ENCODE results near the gene ARHGEF4. TPM values are rescaled to one million over a fixed set of nuclear protein-coding genes. Genes with fewer than 3 reads are reported as not detected.

ARHGEF4 gene
- total RNA-seq, 2 donors from 2014 or later: 2.8 to 6.5 TPM

GRCh38 chr2:130911482-130911881, 74.8 kb downstream of the ARHGEF4 start:
- no peaks in the 10 kb centered on the region for H3K27me3 ChIP-seq (replicated peaks; ENCODE audit: insufficient read depth)
- TF ChIP-seq CTCF (IDR thresholded peaks at IDR 0.05): no peak
- no peaks in the 10 kb centered on the region for H3K4me1 ChIP-seq (ENCODE audit: control insufficient read depth in 1 of 2, low read depth in 2 of 2)
- DNase-seq (ENCODE audit: low spot score): no peak
- no peak for ATAC-seq (ENCODE audit: insufficient number of reproducible peaks, low FRiP score, low read depth)
- H3K36me3 ChIP-seq: no peaks in the 10 kb centered on the region
- no peak overlapping the region for H3K27ac ChIP-seq
- H3K9me3 ChIP-seq: no peaks in the 10 kb centered on the region
- H3K4me3 ChIP-seq: no peak overlapping the region

- ATAC-seq (ENCODE audit: insufficient number of reproducible peaks, low FRiP score, low read depth): no peak
- H3K9me3 ChIP-seq: no peaks in the 10 kb centered on the region
- H3K4me1 ChIP-seq (ENCODE audit: control insufficient read depth in 1 of 2, low read depth in 2 of 2): no peaks in the 10 kb centered on the region
- DNase-seq (ENCODE audit: low spot score): no peak
- no peak for TF ChIP-seq CTCF (IDR thresholded peaks at IDR 0.05)
- no peak overlapping the region for H3K4me3 ChIP-seq
- no peaks in the 10 kb centered on the region for H3K27me3 ChIP-seq (replicated peaks; ENCODE audit: insufficient read depth)
- H3K36me3 ChIP-seq: no peaks in the 10 kb centered on the region
- no peak overlapping the region for H3K27ac ChIP-seq
Measured at GRCh38 chr2:130911996-130912395, 75.3 kb downstream of the ARHGEF4 start.

GRCh38 chr2:130912471-130912870, 75.8 kb downstream of the ARHGEF4 start:
- ATAC-seq (ENCODE audit: insufficient number of reproducible peaks, low FRiP score, low read depth) (no peak), DNase-seq (ENCODE audit: low spot score) (no peak)
- Histone ChIP-seq H3K9me3 (no peaks in the 10 kb centered on the region), H3K4me3 (no peak overlapping the region), H3K27me3 (replicated peaks; ENCODE audit: insufficient read depth) (no peaks in the 10 kb centered on the region), H3K36me3 (no peaks in the 10 kb centered on the region), H3K4me1 (ENCODE audit: control insufficient read depth in 1 of 2, low read depth in 2 of 2) (no peaks in the 10 kb centered on the region), H3K27ac (no peak overlapping the region)
- no peak for TF ChIP-seq CTCF (IDR thresholded peaks at IDR 0.05)

- DNase-seq (ENCODE audit: low spot score): no peak
- no peak for ATAC-seq (ENCODE audit: insufficient number of reproducible peaks, low FRiP score, low read depth)
Measured at GRCh38 chr2:130913891-130914290, 77.2 kb downstream of the ARHGEF4 start.

GRCh38 chr2:130915149-130915548, 78.4 kb downstream of the ARHGEF4 start:
- H3K4me1 ChIP-seq (ENCODE audit: control insufficient read depth in 1 of 2, low read depth in 2 of 2): no peaks in the 10 kb centered on the region
- no peak for ATAC-seq (ENCODE audit: insufficient number of reproducible peaks, low FRiP score, low read depth)
- no peak for TF ChIP-seq CTCF (IDR thresholded peaks at IDR 0.05)

More at GRCh38 chr2:130913891-130914290, 77.2 kb downstream of the ARHGEF4 start:
- no peak for TF ChIP-seq CTCF (IDR thresholded peaks at IDR 0.05)
- Histone ChIP-seq H3K27me3 (replicated peaks; ENCODE audit: insufficient read depth) (no peaks in the 10 kb centered on the region), H3K4me3 (no peak overlapping the region), H3K27ac (no peak overlapping the region), H3K36me3 (no peaks in the 10 kb centered on the region), H3K9me3 (no peaks in the 10 kb centered on the region), H3K4me1 (ENCODE audit: control insufficient read depth in 1 of 2, low read depth in 2 of 2) (no peaks in the 10 kb centered on the region)

More at GRCh38 chr2:130915149-130915548, 78.4 kb downstream of the ARHGEF4 start:
- H3K27me3 ChIP-seq (replicated peaks; ENCODE audit: insufficient read depth): no peaks in the 10 kb centered on the region
- DNase-seq (ENCODE audit: low spot score): no peak
- no peaks in the 10 kb centered on the region for H3K36me3 ChIP-seq
- H3K27ac ChIP-seq: no peak overlapping the region
- H3K4me3 ChIP-seq: no peak overlapping the region
- no peaks in the 10 kb centered on the region for H3K9me3 ChIP-seq

Data from thoracic aorta (tissue), 2 donors.